IMR-90 (cell line): ENCODE measurements around the gene LYSMD3.

ENCODE experiments used
- CTCF ChIP-seq: conservative IDR thresholded peaks from 2 replicates; pipeline ENCODE4 v1.5.1; 2012; ENCODE audit warnings: mild to moderate bottlenecking, low read depth, low read length, improper control_type of control experiment
- NFE2L2 ChIP-seq: fragments of 150-350 bp; IDR thresholded peaks from 2 replicates; pipeline ENCODE4 v1.6.1; 2016; ENCODE audit warnings: low read depth, mild to moderate bottlenecking, low read length
- POLR2A ChIP-seq: IDR thresholded peaks from 2 replicates; pipeline ENCODE4 v1.6.1; 2012; ENCODE audit warnings: mild to moderate bottlenecking, low read depth, low read length
- RAD21 ChIP-seq: IDR thresholded peaks from 2 replicates; pipeline ENCODE4 v1.6.1; 2012; ENCODE audit warnings: low read length, improper control_type of control experiment
- RCOR1 ChIP-seq: IDR thresholded peaks from 2 replicates; pipeline ENCODE4 v1.6.1; 2012; ENCODE audit warnings: mild to moderate bottlenecking, low read length, improper control_type of control experiment; ENCODE audit not compliant: insufficient replicate concordance
- RFX5 ChIP-seq: IDR thresholded peaks from 2 replicates; pipeline ENCODE4 v1.8.0; 2012; ENCODE audit warnings: low read depth, mild to moderate bottlenecking, low read length, moderate library complexity
- SMC3 ChIP-seq: fragments of 150-350 bp; IDR thresholded peaks from 2 replicates; pipeline ENCODE4 v1.6.1; 2016; ENCODE audit warnings: low read depth, mild to moderate bottlenecking, antibody characterized with exemption, low read length, moderate library complexity
- TF ChIP-seq, protein P1 (sequence below): fragments of 150-350 bp; IDR thresholded peaks from 2 replicates; pipeline ENCODE4 v1.6.1; 2017; ENCODE audit warnings: mild to moderate bottlenecking, antibody characterized with exemption, low read length, low read depth

DNA sequence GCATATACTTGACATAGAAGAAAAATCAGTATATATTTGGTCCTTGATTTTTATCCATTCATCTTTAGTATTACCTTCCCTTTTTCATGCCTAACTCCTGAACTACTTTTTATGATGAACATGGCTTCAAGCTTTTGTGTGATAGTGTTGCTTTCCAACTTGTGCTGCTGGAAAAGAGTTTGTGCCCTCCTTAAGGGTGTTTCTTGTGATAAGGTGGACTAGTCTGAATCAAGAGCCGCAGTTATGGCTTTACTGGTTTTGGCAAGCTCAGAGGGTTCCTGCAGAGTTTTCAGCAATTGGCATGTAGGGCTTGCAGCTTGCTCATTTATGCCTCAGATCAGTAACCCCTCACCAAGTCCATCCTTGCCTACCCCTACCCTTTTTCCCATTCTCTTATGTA lies 34.2 kb downstream of the LYSMD3 start:
- TF ChIP-seq CTCF (no peak), POLR2A (no peak), RFX5 (no peak), SMC3 (no peak), RAD21 (no peak), NFE2L2 (no peak), RCOR1 (no peak)
- TF ChIP-seq, protein P1, sequence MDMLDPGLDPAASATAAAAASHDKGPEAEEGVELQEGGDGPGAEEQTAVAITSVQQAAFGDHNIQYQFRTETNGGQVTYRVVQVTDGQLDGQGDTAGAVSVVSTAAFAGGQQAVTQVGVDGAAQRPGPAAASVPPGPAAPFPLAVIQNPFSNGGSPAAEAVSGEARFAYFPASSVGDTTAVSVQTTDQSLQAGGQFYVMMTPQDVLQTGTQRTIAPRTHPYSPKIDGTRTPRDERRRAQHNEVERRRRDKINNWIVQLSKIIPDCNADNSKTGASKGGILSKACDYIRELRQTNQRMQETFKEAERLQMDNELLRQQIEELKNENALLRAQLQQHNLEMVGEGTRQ, result no peak
